HG03342 (cell line): ENCODE results near the gene GOLIM4.
A peak's percentile ranks its signal among the peaks of the same experiment; 100 is the strongest.

ENCODE experiments used
- ATAC-seq: cut with Tn5 transposase; IDR thresholded peaks from one replicate; pipeline ENCODE4 v1.9.1; 2021; ENCODE audit warnings: mild to moderate bottlenecking, moderate library complexity; ENCODE audit not compliant: unreplicated experiment

Gene GOLIM4

DNA sequence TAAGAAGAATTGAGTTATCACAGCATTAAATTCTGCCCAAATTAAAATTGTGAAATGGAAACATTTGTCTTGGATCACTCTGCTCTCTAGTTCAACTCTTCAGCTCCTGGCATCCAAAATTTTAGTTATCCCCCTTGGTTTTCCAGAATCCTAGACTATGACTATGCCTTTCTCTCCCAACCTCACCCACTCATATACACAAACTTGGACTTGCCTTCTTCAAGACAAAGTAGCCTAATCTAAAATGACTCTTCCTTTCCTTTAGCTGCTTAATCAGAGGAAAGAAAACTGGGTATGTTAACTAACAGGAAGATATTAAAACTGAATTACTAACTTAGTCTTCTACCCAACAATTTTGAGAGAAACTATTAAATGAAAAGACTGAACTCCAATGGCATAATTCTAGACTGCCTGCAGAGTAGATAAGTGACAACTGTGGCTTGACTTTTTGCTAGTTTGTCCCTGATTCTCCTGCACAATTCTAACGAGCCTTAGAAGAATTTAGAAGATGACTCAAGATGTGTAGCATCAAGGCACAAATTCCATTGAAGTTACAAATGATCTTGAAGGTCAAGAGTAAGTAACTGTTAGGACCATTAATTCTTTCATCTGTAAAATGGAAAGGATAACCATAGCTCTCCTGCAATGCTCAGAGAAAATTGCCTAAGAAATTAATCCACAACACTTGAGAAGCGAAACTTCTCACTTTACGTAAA is 5.2 kb upstream of the GOLIM4 start:
- ATAC-seq = no peak

DNA sequence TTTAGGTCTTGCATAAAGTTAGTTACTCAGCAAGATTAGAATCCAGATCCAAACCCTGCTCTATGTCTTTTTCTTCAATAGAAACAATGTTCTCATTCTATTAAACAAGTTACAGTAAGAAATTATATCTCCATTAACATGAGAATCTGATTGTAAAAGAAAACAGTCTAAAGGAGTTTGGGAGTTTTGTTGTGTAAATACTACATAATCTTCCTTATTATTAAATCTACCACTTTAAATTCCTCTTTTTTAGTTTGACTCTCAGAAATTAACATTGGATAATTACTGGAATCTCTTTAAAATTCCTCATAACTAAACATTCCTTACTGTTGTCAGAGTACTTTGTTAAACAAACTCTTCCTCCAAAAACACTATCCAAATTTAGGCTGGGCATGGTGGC is 1.7 kb upstream of the GOLIM4 start:
- no peak for ATAC-seq

DNA sequence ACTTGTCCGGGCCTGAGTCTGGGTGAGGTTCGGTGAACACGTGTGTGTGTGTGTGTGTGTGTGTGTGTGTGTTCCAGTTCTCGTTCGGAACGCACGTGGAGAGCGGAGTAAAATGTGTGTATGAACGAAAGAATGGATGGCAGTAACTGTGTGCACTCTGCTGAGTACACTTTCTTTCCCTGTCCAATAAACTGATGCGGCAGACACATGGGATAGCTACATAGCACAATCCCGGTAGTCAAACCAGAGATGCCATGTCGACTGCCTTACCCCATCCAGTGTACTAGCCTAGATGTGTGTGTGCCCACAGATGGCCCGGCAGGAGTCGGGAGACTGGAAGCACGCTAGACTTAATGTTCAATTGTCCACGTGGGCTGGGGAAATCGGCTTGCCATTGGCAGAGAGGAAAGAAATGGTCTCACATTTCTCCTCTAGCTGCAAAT is 507 bp upstream of the GOLIM4 start:
- ATAC-seq = peak; percentile 17

DNA sequence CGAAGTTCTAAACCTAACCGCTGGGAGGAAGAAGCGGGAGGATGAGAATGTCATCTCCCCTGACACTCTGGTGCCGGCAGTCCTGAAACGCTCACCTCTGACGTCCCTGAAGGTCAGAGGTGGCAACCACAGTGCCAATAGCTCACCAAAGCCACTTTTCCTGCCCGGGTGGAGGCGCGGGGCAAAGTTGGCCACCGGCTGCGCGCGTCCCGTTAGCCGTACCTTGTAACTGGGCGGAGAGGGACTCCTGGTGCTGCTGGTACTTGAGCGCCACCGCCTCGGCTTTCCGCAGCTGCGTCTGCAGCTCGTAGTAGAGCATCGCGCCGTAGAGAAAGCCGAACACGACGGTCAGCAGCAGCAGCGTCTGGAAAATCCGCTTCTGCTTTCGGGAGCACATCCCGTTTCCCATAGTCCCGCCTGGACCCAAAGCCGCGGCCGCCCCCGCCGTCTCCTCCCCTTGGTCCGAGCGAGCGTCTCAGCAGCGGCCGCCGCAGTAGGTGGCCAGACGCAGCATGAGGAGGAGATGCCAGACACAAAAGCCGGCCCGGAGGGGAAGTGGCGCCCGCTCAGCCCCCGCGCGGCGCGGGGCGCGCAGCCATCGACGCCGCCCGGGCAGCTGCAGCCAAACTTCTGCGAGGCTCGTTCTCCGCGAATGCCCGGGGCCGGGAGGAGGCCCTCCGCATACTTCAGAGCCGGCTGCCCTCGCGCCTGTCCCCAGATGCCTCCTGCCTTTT is 680 bp downstream of the GOLIM4 start:
- ATAC-seq = peak; percentile 56

DNA sequence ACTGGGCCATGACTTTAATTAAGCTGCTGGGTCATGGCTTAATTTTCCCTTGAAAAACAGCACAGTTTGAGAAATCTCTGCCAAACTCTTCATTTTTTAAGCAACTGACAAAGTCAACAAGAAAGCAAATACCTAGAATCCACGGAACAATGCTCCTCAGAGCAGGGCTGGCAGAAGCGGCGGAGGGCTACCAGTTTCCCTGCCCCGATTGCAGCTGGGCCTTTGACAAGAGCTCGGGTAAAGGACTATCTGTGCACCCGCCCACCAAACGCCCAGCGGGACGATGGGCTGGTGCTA is 1.2 kb downstream of the GOLIM4 start:
- ATAC-seq = no peak

DNA sequence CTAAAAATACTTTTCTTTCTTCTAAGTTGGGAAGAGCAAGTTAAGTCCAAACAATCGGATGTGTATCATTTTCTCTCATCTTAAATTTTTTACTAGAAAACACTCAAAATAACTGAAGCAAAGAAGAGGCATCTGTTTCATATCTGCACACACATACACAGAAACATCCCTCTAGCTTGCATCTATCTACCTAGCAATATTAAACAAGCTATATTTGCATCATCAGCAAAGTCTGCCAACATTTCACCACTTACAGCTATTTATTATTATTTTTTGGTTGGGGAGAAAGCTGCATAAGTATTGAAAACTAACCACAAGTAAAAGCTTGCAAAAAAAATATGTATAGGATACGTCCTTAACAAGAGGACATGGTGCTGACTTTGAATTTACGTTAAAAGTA is 1.9 kb downstream of the GOLIM4 start:
- ATAC-seq = no peak

DNA sequence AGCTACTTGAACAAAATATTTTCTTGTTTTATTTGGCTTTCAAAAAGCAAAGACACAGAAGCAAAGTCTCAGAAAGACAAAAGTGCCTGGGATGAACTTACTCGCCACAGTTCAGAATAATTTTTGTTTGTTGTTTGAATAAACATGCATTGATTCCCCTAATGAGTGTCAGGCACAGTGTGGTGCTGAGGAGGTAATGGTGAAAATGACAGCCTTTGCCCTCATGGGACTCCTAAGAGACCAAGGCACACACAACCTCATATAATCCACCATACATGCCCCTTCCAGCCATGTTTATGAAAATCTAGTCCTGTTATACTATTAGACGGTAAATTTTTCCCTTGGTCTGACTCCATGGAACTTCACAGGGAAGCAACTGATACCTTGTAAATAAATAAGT is 2.5 kb downstream of the GOLIM4 start:
- ATAC-seq = no peak

DNA sequence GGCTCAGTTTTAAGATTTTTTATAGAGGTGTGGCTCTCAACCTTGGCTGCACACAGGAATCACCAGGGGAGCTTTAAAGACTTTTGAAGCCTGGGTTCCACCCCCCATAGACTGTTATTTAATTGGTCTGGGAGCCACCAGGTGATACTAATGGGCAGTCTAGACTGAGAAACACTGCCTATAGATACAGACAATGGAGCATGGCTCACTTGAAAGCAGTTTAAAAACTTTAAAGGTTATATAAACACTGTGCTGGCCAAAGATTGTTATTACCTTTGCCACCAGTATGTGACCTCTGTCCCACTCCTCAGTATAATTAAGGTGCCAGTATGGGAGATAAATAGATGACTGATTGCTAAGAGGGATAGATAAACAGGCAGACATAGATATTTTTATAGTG is 3.8 kb downstream of the GOLIM4 start:
- no peak for ATAC-seq

DNA sequence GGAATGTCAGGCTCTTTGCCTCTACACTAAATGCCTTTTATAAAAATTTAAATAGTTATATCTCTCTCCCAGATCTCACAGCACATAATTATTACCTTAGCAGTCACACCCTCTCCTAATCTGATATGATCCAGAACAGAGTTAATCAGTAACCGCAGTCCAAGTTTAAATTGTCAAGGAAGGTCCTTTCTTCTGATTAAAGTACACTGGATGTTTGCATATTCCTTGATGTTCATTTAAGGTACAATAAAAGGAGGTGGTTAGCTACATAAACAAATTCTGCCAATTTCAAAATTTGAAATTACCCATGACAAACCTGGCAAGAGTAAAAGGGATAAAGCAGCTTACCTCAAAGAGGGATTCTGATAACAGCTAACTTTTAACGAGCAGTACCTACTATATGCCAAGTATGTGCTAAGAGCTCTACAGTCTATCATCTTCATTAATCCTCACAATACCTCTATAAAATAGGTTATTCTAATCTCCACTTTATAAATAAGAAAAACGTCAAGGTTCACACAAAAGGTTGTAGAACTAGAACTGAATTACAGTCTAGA is 4.3 kb downstream of the GOLIM4 start:
- ATAC-seq = no peak

DNA sequence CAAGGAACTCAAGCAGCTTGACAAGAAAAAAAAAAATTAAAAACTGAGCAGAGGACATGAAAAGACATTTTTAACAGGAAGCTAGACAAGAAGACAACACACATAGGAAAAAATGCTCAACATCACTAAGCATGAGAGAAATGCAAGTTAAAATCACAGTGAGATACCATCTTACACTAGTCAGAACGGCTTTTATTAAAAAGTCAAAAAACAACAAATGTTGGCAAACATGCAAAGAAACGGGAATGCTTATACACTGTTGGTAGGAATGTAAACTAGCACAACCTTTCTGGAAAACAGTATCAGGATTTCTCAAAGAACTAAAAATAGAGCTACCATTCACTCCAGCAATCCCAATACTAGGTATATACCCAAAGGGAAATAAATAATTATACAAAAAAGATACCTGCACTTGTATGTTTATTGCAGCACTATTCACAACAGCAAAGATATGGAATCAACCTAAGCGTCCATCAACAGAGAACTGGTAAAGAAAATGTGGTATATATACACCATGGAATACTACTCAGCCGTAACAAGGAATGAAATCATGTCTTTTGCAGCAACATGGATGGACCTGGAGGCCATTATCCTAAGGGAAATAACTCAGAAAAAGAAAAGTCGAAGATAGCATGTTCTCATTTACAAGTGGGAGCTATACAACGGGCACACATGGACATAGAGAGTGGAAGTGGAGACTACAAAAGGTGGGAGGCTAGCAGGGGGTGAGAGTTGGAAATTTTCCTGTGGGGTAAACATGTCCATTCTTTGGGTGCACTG is 5.2 kb downstream of the GOLIM4 start:
- ATAC-seq = no peak

DNA sequence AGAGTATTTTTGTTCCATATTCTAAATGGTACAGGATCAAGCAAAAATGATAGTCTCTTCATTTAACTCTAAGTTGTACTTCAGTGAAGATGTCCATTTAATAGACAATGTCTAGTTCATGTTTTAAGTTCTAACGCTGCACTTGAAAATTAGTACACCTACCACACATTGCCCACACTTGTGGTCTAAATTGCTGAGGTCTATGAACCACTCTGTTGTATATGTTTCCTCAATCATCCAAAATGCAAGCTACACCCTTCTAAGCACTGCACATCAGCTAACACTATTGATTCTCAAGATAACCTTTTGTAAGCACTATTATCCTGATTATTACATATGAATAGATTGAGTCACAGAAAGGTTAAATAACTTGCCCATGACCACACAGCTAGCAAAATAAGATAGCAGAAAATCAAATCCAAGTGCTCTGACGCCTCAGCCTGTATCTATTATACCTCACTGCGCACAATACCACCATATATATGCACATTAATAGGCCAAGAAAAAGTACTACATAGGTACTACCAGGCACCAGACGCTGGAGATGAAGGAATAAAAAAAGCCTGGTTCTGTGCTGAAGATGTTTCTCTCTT is 6.4 kb downstream of the GOLIM4 start:
- no peak for ATAC-seq

DNA sequence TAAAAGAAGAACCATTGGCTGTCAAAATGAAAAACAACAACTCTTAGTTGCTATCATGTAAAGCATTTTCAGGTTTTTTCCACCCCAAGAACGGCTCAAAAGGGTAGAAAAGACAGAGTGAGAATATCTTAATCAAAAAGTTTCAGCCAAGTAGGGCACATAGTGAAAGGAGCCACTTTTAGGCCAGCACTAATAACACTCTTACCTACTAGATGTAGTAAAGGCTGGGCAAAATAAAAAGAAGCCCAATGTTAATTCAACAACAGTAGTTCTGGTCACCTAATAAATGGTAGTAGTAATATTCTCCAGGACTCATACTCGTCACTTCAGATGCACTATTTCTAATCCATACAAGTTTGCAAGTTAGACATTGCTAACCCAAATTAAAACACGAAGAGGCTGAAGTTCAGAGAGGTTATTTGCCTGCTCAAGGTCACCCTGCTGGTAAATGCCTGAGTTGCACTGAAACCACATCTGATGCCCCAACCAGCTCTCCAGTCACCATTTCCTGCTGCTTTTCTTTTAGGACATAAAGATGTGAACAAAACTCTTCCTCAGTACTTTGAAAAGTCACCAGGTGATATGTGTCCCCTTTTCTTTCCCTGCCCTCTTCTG is 7.5 kb downstream of the GOLIM4 start:
- peak; percentile 70 for ATAC-seq

DNA sequence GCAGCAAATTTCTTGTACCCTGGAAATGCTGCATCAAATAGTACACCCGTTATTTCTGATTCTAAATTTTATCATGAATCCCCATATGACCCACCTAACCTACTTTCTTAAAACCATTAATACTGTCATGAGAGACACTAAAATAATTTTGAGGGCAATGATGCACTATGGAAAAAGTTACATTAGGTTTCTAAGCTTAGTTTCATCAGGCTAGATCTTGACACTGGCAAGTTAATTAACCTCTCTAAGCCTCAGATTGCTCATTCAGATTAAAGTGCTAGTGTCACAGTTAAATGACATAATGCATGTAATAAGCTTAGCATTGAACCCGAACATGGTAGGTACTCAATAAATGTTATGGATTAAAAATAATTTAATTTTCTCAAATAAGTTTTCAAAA is 8.2 kb downstream of the GOLIM4 start:
- no peak for ATAC-seq

DNA sequence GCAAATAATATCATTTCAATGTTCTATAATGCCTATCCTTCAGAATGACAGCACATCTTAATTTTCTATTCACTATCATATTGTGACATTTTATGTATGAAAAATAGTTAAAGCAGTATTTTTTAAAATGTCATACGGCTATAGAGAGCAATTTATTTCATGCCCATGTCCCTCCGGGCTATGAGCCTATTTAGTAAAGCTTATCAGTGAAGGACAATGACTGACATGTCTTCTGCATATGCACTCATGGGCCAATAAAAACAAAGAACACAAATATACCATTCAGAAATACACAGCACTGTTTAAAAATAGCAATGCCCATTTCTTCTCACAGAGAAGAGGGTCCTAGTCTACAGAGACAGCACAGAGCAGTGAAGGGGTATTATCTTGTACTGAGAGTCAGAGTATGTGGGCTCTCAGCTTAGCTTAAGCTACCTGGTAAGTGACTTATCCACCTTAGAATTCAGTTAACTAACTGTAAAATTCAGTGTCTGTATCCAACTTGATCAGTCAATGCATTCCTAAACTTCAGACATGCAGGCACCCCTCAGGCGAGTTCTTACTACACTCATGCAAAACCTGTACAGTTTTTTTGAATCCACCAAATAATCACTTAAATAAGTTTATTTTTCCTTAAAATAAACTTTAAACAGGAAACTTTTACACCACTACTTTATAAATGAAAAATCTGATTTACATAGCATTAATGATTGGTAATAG is 9.0 kb downstream of the GOLIM4 start:
- ATAC-seq = no peak

DNA sequence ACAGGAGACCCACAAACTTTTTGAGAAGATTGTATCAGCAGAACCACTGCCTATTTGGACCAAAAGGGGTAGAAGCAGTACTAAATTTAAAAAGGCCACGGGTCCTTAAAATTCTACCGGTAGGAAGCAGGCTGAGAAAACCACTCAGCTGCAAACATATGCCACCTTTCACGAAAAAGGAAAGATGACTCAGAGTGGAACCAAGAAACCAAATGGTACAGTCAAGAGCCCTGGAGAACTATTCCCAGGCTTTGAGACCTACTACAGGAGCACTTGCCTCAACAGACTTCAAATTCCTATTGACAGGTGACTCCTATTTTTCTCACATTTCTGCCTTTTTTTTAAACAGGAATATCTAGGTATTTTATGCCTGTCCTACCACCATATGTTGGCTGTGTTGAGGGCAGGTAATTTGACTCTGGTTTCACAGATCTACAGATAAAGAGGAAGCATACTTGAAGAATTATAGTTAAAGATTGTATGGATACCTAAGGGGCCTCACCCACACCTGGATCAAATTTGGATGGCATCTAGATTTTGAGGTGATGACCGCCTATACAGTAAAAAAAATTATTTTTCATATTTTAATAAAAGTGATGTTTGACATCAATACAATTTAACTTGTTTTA is 10.1 kb downstream of the GOLIM4 start:
- ATAC-seq = peak; percentile 58

DNA sequence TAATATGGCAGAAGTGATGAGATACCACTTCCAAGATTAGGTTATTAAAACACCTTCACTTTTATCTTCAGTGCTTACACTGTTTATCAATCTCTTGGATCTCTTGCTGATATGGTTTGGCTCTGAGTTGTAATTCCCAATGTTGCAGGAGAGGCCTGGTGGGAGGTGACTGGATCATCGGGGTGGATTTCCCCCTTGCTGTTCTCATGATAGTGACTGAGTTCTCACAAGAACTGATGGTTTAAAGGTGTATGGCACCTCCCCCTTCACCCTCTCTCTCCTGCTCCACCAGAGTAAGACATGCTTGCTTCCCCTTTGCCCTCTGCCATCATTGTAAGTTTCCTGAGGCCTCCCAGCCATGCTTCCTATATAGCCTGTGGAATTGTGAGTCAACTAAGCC is 11.8 kb downstream of the GOLIM4 start:
- ATAC-seq = no peak

DNA sequence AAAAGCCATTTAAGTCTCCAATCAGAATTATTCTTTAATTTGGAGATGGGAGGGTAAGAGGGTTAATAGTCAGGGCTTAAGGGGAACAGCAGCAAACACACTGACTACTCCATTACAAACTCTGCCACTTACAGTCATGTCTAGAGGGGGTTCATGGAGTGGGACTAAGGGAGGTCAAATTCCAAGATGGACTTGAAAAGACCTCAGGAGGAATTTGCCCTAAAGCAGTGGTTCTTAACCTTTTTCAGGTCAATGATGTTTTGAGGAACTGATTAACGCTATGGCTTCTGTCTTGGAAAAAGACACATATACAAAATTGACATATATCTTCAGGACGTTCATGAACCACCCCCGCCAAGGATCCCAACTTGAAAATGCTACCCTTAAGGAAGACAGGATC is 13.9 kb downstream of the GOLIM4 start:
- no peak for ATAC-seq

DNA sequence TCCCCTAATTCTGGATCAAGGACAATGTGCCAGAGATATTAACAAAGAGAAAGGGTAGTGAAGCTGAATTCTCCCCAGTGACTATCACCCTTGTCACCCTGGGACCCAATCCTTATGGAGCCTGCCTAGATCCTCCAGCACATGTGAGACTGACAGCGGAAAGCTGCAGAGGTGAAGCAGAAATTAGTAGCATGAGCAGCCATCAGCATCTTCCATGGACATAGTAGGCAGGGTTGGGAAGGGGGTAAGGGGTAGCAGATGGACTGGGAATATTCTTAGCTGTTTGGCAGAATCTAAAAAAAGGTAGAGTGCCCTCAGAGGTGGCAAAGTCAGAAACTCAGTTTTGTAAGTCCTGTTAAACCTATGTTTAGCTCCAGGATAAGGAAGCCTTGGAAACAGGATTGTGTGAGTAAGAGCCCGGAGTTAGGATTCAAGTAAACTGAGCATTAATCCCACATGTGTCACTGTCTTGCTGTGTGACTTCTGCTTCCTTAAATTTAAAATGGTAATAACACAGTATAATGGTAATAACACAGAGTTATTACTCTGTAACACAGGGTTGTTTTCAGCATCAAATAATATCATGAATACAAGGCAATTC is 14.5 kb downstream of the GOLIM4 start:
- ATAC-seq = no peak

DNA sequence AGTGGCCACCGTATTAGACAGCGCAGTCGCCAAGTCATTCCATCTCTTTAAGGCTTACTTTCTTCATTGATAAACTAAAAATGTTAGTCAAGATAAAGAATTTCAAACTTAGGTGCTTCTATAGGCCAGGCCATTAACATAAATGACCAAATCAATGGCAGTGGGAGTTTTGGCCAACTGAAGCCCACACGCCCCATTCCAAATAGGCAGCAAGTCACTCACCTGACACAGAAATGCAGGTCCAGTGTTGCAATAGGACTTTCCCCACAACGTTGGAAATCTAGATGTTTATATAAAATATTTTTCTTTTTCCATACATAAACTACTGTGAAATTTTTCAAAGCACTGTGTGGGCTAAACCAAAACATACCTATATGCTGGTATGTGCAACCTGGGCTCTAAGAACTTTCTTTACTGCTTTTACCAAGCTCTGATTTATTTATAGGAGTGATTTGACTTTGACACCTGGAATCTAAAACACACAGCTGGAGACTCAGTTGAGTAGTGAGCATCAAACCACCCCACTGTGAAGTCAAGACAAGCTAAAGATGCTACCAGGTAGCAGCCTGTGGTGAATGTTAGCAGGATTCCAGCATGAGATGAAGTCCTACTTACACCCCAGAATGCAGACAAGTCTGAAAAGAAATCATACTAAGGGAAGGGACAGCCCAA is 15.1 kb downstream of the GOLIM4 start:
- no peak for ATAC-seq
